GM12874 (cell line): ENCODE results near the gene ZNF853.
A peak's percentile ranks its signal among the peaks of the same experiment; 100 is the strongest.

Experiments used
- CTCF ChIP-seq: IDR thresholded peaks from 2 replicates; pipeline ENCODE4 v1.5.1; 2011; ENCODE audit warnings: low read depth, mild to moderate bottlenecking, control low read depth, low read length, moderate library complexity; ENCODE audit not compliant: insufficient read depth

The ZNF853 gene

GRCh38 chr7:6614953-6615722 is at the start of gene ZNF853:
Gene ZNF853, plus strand, starts transcription at chr7:6615610. Its CDS starts 565 bp downstream, at chr7:6616175.
- no peak for TF ChIP-seq CTCF

- no peak for TF ChIP-seq CTCF
Observed at GRCh38 chr7:6565655-6566054, 49.8 kb upstream of the ZNF853 start.

GRCh38 chr7:6567886-6568285 is 47.5 kb upstream of the ZNF853 start:
- TF ChIP-seq CTCF = no peak

GRCh38 chr7:6571160-6571779 is 44.1 kb upstream of the ZNF853 start:
- no peak for TF ChIP-seq CTCF

- TF ChIP-seq CTCF = no peak
Observed at GRCh38 chr7:6575281-6576023, 40.0 kb upstream of the ZNF853 start.

- 0 out of 2 replicates have a peak, but pooled peaks have one; percentile 8 for TF ChIP-seq CTCF
Observed at GRCh38 chr7:6576024-6576866, 39.2 kb upstream of the ZNF853 start.
